B cell (primary cell): ENCODE results near the gene PLEKHG4. TPM values are rescaled to one million over a fixed set of nuclear protein-coding genes. Genes with fewer than 3 reads are reported as not detected.

Experiments
- ATAC-seq: fragments of 200-7000 bp; cut with Tn5 transposase; one replicate; pipeline ENCODE4 v1.10.0; 2021; ENCODE audit warnings: low read depth, mild to moderate bottlenecking, moderate number of reproducible peaks, moderate library complexity
- CTCF ChIA-PET: fragments of 350-600 bp; sonication (Branson Sonifier 250); formaldehyde crosslinking; loops from one replicate; lab custom pipeline; 2021; ENCODE audit warnings: antibody characterized with exemption, inconsistent platforms; lab: Charles Lee
- POLR2A ChIA-PET: fragments of 350-600 bp; sonication (Branson Sonifier 250); formaldehyde crosslinking; loops from one replicate; lab custom pipeline; 2021; ENCODE audit warnings: antibody characterized with exemption; lab: Charles Lee
- DNase-seq: peaks from one replicate; pipeline ENCODE4 v3.0.0; 2013
- H2AFZ ChIP-seq: 2 replicates; pipeline ENCODE4 v1.6.1; 2012; ENCODE audit warnings: mild to moderate bottlenecking, low read depth, low read length; ENCODE audit not compliant: insufficient read depth, poor library complexity, severe bottlenecking
- H3K27ac ChIP-seq, 2 donors: 1 replicate in 1 of 2; 2 replicates in 1 of 2; pipeline ENCODE4 v1.5.1; 2012 to 2013; ENCODE audit warnings: low read length in 2 of 2, mild to moderate bottlenecking in 2 of 2, moderate library complexity in 1 of 2
- H3K27me3 ChIP-seq, 4 experiments: fragments of 200-600 bp in 1 of 4; sonication (generic) in 1 of 4; replicated peaks in 1 of 4; 1 replicate in 2 of 4; 2 replicates in 2 of 4; pipeline versions ENCODE4 v1.6.1 to v1.7.0; 2013 to 2016; ENCODE audit warnings: low read length in 3 of 4, mild to moderate bottlenecking in 2 of 4, mixed read lengths in 1 of 4, moderate library complexity in 1 of 4; ENCODE audit not compliant: insufficient read depth in 4 of 4, control insufficient read depth in 3 of 4; ENCODE audit errors: control extremely low read depth in 1 of 4
- H3K36me3 ChIP-seq, 2 experiments: replicated peaks in 1 of 2; 1 replicate in 1 of 2; 2 replicates in 1 of 2; pipeline versions ENCODE4 v1.6.1 to v1.7.1; 2013; ENCODE audit warnings: low read length in 1 of 2; ENCODE audit not compliant: insufficient read depth in 2 of 2, control insufficient read depth in 1 of 2; ENCODE audit errors: control extremely low read depth in 1 of 2, extremely low read depth in 1 of 2
- H3K4me1 ChIP-seq, 2 donors: fragments of 200-600 bp in 1 of 2; sonication (generic) in 1 of 2; 1 replicate in 1 of 2; 2 replicates in 1 of 2; pipeline versions ENCODE4 v1.5.1 to v1.6.1; 2013 to 2017; ENCODE audit warnings: low read length in 2 of 2; ENCODE audit not compliant: control insufficient read depth in 2 of 2, insufficient read depth in 2 of 2
- H3K4me2 ChIP-seq: replicated peaks from 2 replicates; pipeline ENCODE3; 2012; ENCODE audit warnings: mild to moderate bottlenecking, low read depth, low read length; ENCODE audit not compliant: poor library complexity, severe bottlenecking
- H3K4me3 ChIP-seq, 5 experiments: fragments of 200-600 bp in 1 of 5; sonication (generic) in 1 of 5; 1 replicate in 3 of 5; 2 replicates in 2 of 5; pipeline versions ENCODE4 v1.5.1 to v1.7.0; 2011 to 2016; ENCODE audit warnings: low read length in 4 of 5, mild to moderate bottlenecking in 4 of 5, low read depth in 2 of 5, control low read depth in 1 of 5, moderate library complexity in 1 of 5; ENCODE audit not compliant: insufficient read depth in 1 of 5; ENCODE audit errors: control extremely low read depth in 1 of 5, extremely low read depth in 1 of 5
- H3K79me2 ChIP-seq: fragments of 200-600 bp; sonication (generic); one replicate; pipeline ENCODE4 v1.6.0; 2016; ENCODE audit warnings: low read length; ENCODE audit not compliant: control insufficient read depth, insufficient read depth
- H3K9ac ChIP-seq: fragments of 200-600 bp; sonication (generic); 2 replicates; pipeline ENCODE4 v1.6.1; 2017; ENCODE audit warnings: mild to moderate bottlenecking, low read length, moderate library complexity
- H3K9me3 ChIP-seq, 3 donors: one replicate each; pipeline versions ENCODE4 v1.6.1 to v1.7.1; 2013; ENCODE audit warnings: low read length in 2 of 3; ENCODE audit not compliant: control insufficient read depth in 2 of 3, insufficient read depth in 1 of 3; ENCODE audit errors: control extremely low read depth in 1 of 3
- H4K20me1 ChIP-seq: 2 replicates; pipeline ENCODE4 v1.6.0; 2012; ENCODE audit warnings: mild to moderate bottlenecking, low read length; ENCODE audit not compliant: insufficient read depth, control insufficient read depth, poor library complexity, severe bottlenecking
- H3K27ac Mint-ChIP-seq: one replicate; pipeline ENCODE4 v1.8.0; 2021; ENCODE audit warnings: mixed read lengths
- H3K27me3 Mint-ChIP-seq: one replicate; pipeline ENCODE4 v1.8.0; 2021; ENCODE audit warnings: mixed read lengths
- H3K4me1 Mint-ChIP-seq: one replicate; pipeline ENCODE4 v1.8.0; 2021; ENCODE audit warnings: mixed read lengths
- H3K4me3 Mint-ChIP-seq: one replicate; pipeline ENCODE4 v1.8.0; 2021; ENCODE audit warnings: mixed read lengths
- H3K9me3 Mint-ChIP-seq: one replicate; pipeline ENCODE4 v1.8.0; 2022; ENCODE audit warnings: mixed read lengths; ENCODE audit not compliant: insufficient read depth
- CTCF ChIP-seq: fragments of 200-600 bp; IDR thresholded peaks from one replicate; pipeline ENCODE4 v1.8.0; 2022; ENCODE audit warnings: antibody characterized with exemption, mild to moderate bottlenecking
- EZH2 ChIP-seq: IDR thresholded peaks from 2 replicates; pipeline ENCODE4 v1.6.1; 2012; ENCODE audit warnings: borderline replicate concordance, low read depth, mild to moderate bottlenecking, moderate library complexity, low read length; ENCODE audit not compliant: insufficient read depth, poor library complexity, severe bottlenecking
- WGBS: methylation state at CpG from one replicate; pipeline ENCODE4 v1.1.5; 2013; ENCODE audit warnings: missing lambda C conversion rate; ENCODE audit not compliant: insufficient coverage; 5-methylcytosine and 5-hydroxymethylcytosine counted together
- intact Hi-C: fragments of 100-400 bp; cut with micrococcal nuclease; formaldehyde crosslinking; loops from one replicate; pipeline ENCODE4 v1.10.0; 2022
- polyA plus RNA-seq: library from polyadenylated mRNA; depleted of rRNA; stranded (reverse); fragments of >200 nt; gene quantifications from 2 replicates; pipeline ENCODE4 v1.2.3, GENCODE V29; 2012
- total RNA-seq, 2 donors: library from RNA; stranded (reverse); fragments of 120-200 nt in 1 of 2; gene quantifications; 1 replicate in 1 of 2; 2 replicates in 1 of 2; pipeline versions ENCODE4 v1.2.3 to v1.2.4, GENCODE V29; 2013 to 2022

PLEKHG4 gene
- total and polyA plus RNA-seq, 2 donors (not counting 1 experiment from before 2014, with no cell fraction given) = 6.0 to 7.1 TPM

GRCh38 chr16:67284699-67285646 lies 5.6 kb downstream of the PLEKHG4 start:
- H3K9me3 Mint-ChIP-seq = no peaks in the 10 kb centered on the region
- H3K27me3 ChIP-seq = no peaks in the 10 kb centered on the region
- H3K4me3 ChIP-seq = no peak overlapping the region
- H3K36me3 ChIP-seq = no peaks in the 10 kb centered on the region
- no peak overlapping the region for H3K4me2 ChIP-seq
- no peaks in the 10 kb centered on the region for H3K79me2 ChIP-seq
- H3K9me3 ChIP-seq = no peaks in the 10 kb centered on the region
- POLR2A ChIA-PET = interaction anchor here (0.5 kb wide), 1 partner anchor 146 kb away, joined by 9 read pairs; no protein-coding TSS in a partner anchor
- DNase-seq = no peak
- no peak for TF ChIP-seq CTCF
- no peak for TF ChIP-seq EZH2
- ATAC-seq = no peak
- no peak overlapping the region for H2AFZ ChIP-seq
- no peak overlapping the region for H3K9ac ChIP-seq
- H3K4me3 Mint-ChIP-seq = no peak overlapping the region
- no peak overlapping the region for H3K27ac ChIP-seq
- no peaks in the 10 kb centered on the region for H4K20me1 ChIP-seq
- H3K4me1 ChIP-seq = no peaks in the 10 kb centered on the region
- intact Hi-C loops = no loop called here
- no peaks in the 10 kb centered on the region for H3K4me1 Mint-ChIP-seq
- no peak overlapping the region for H3K27ac Mint-ChIP-seq
- 93% methylated on average over 34 of the region's 34 CpGs for WGBS
- no peaks in the 10 kb centered on the region for H3K27me3 Mint-ChIP-seq
- CTCF ChIA-PET = no interaction called here
